ENCODE results near the gene TEX14. TPM values are rescaled to one million over a fixed set of nuclear protein-coding genes. Genes with fewer than 3 reads are reported as not detected.

The TEX14 gene
- total RNA-seq, 1 experiment from 2014 or later = 0.31 TPM

DNA sequence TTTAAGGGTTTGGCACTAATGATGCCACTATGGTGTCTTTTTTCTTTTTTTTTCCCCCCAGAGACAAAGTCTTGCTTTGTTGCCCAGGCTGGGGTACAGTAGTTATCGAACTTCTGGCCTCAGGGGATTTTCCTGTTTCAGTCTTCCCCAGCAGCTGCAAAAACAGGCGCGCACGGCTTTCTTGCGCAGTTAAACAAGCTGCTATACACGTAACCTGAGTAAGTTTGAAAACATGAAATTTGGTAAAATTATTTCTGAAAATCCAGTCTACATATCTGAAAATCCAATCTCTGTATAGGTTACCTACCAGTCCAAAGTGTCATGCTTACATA lies 11.8 kb downstream of the TEX14 start:
- TF ChIP-seq, protein P1, sequence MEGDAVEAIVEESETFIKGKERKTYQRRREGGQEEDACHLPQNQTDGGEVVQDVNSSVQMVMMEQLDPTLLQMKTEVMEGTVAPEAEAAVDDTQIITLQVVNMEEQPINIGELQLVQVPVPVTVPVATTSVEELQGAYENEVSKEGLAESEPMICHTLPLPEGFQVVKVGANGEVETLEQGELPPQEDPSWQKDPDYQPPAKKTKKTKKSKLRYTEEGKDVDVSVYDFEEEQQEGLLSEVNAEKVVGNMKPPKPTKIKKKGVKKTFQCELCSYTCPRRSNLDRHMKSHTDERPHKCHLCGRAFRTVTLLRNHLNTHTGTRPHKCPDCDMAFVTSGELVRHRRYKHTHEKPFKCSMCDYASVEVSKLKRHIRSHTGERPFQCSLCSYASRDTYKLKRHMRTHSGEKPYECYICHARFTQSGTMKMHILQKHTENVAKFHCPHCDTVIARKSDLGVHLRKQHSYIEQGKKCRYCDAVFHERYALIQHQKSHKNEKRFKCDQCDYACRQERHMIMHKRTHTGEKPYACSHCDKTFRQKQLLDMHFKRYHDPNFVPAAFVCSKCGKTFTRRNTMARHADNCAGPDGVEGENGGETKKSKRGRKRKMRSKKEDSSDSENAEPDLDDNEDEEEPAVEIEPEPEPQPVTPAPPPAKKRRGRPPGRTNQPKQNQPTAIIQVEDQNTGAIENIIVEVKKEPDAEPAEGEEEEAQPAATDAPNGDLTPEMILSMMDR (conservative IDR thresholded peaks at IDR 0.05) = no peak
- Histone ChIP-seq H3K4ac (ENCODE audit: low read depth, low read length) (no peak overlapping the region), H3K9ac (ENCODE audit: extremely low read depth, insufficient read length, low read length) (no peak overlapping the region), H3K18ac (ENCODE audit: insufficient read length, low read depth, low read length) (no peak overlapping the region), H3K79me1 (ENCODE audit: insufficient read depth, low read depth, low read length, poor library complexity, severe bottlenecking) (no peaks in the 10 kb centered on the region), H3K56ac (ENCODE audit: insufficient read length, low read depth, low read length) (no peak overlapping the region), H3K79me2 (ENCODE audit: insufficient read depth, low read length) (no peaks in the 10 kb centered on the region), H3K27ac (ENCODE audit: insufficient read length, low read depth, low read length) (no peak overlapping the region), H2BK15ac (ENCODE audit: low read depth, low read length) (no peak overlapping the region), H3K14ac (ENCODE audit: insufficient read depth, low read length) (no peak overlapping the region), H2AFZ (ENCODE audit: low read length) (no peak overlapping the region), H4K20me1 (ENCODE audit: control insufficient read depth, insufficient read depth, insufficient read length) (no peaks in the 10 kb centered on the region), H3K23ac (ENCODE audit: insufficient read length, low read depth, low read length) (no peak overlapping the region), H3K23me2 (ENCODE audit: insufficient read length, low read depth, low read length, poor library complexity, severe bottlenecking) (no peaks in the 10 kb centered on the region), H2BK12ac (ENCODE audit: insufficient read length, low read depth, low read length) (no peak overlapping the region), H3K4me2 (ENCODE audit: insufficient read depth, insufficient read length, low read length) (no peak overlapping the region), H4K8ac (replicated peaks; ENCODE audit: insufficient read length, low read depth, low read length) (no peak overlapping the region), H3T11ph (ENCODE audit: low read length) (no peak overlapping the region), H2AK5ac (ENCODE audit: insufficient read length, low read length) (no peak overlapping the region), H2BK20ac (ENCODE audit: low read depth, low read length, poor library complexity, severe bottlenecking) (no peak overlapping the region), H3K27me3 (ENCODE audit: insufficient read depth, low read length) (no peaks in the 10 kb centered on the region), H4K91ac (ENCODE audit: insufficient read length, low read depth, low read length) (no peak overlapping the region), H4K5ac (ENCODE audit: insufficient read length, low read depth, low read length) (no peak overlapping the region), H2BK5ac (ENCODE audit: insufficient read length, low read length) (no peak overlapping the region), H2BK120ac (ENCODE audit: low read depth, low read length, poor library complexity, severe bottlenecking) (no peak overlapping the region), H3K9me3 (ENCODE audit: control insufficient read depth, low read depth, low read length) (no peaks in the 10 kb centered on the region), H3K4me1 (ENCODE audit: insufficient read depth, low read length) (no peaks in the 10 kb centered on the region)
- WGBS (ENCODE audit: extremely low coverage, insufficient read length, low lambda C conversion rate) = no CpG with 5 or more reads among the region's 6 CpGs
- Mint-ChIP-seq H3K4me1 (peaks cover 2 to 5% of the 10 kb centered on the region in 2 experiments; a peak in 1 of 4 replicates), H3K9me3 (no peaks in the 10 kb centered on the region), H3K27ac (peak overlapping the region in 2 of 3 experiments; percentile 7 to 21; a peak in 1 of 7 replicates), H3K36me3 (ENCODE audit: insufficient read depth in 1 of 3, low read depth in 3 of 3) (no peaks in the 10 kb centered on the region), H3K27me3 (ENCODE audit: low read depth) (no peaks in the 10 kb centered on the region), H3K4me3 (no peak overlapping the region)
- peak; percentile 15 for DNase-seq
